ENCODE data around the gene CD300LB.
A peak's percentile ranks its signal among the peaks of the same experiment; 100 is the strongest.

Gene CD300LB

DNA sequence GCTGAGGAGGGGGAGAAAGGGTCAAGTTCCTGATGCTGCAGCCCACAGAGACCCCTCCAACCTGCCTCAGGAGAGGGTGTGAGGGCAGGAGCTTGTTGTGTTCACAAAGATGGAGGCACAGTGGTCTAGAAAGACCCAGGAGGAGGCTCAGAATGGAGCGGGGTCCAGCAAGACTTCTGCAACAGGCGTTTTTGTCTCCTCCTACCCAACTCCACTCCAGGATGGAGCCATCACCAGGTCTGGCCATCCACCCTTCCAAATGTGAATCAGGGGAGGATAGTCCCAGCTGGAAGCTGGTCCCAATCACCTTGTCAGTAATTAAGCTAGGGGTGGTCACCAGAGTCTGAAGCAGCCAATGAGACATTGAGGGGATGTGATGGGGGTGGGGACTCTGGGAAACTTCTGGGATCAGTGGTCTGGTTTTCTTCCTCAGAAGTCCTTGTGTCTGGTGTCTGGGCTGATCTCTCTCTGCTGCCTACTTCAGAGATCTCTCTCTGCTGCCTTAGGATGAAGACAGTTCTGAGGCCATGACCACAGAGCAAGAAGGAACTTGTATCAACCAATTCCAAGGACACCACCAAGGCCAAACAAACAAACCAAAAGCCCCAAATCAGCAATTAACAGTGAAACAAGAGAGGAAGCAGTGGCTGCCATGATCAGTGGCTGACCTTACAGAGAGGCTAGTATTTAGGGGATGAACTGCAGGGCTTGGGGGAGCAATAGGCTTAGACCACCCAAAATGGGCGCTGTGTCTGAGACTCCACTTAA is 14.5 kb downstream of the CD300LB start:
- intact Hi-C loops (cut with DNase I; ENCODE audit: low total_unique reads): no loop called here
- peak in 1 of 2 donors; percentile 44 for DNase-seq
- H3K27me3 ChIP-seq: peaks cover 0 to 12% of the 10 kb centered on the region in 2 donors

DNA sequence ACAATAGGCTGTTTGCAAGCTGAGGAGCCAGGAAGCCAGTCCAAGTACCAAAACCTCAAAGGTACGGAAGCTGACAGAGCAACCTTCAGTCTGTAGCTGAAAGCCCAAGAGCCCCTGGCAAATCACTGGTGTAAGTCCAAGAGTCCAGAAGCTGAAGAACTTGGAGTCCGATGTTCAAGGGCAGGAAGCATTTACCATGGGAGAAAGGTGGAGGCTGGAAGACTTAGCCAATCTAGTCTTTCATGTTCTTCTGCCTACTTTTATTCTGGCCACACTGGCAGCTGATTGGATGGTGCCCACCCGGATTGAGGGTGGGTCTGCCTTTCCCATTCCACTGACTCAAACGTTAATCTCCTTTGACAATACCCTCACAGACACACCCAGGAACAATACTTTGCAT is 15.3 kb downstream of the CD300LB start:
- H3K9me3 ChIP-seq: no peaks in the 10 kb centered on the region
- no peak overlapping the region for H3K4me3 ChIP-seq
- TF ChIP-seq, protein P1, sequence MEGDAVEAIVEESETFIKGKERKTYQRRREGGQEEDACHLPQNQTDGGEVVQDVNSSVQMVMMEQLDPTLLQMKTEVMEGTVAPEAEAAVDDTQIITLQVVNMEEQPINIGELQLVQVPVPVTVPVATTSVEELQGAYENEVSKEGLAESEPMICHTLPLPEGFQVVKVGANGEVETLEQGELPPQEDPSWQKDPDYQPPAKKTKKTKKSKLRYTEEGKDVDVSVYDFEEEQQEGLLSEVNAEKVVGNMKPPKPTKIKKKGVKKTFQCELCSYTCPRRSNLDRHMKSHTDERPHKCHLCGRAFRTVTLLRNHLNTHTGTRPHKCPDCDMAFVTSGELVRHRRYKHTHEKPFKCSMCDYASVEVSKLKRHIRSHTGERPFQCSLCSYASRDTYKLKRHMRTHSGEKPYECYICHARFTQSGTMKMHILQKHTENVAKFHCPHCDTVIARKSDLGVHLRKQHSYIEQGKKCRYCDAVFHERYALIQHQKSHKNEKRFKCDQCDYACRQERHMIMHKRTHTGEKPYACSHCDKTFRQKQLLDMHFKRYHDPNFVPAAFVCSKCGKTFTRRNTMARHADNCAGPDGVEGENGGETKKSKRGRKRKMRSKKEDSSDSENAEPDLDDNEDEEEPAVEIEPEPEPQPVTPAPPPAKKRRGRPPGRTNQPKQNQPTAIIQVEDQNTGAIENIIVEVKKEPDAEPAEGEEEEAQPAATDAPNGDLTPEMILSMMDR (IDR thresholded peaks at IDR 0.05): no peak
- no peak overlapping the region for H3K27ac ChIP-seq
- peaks cover 0 to 12% of the 10 kb centered on the region in 2 donors for H3K27me3 ChIP-seq
- H3K4me1 ChIP-seq: no peaks in the 10 kb centered on the region
- DNase-seq: no peak
- no peaks in the 10 kb centered on the region for H3K36me3 ChIP-seq
- intact Hi-C loops (cut with DNase I; ENCODE audit: low total_unique reads): no loop called here

More for the DNA sequence above, 14.5 kb downstream of the CD300LB start:
- Histone ChIP-seq H3K27ac (no peak overlapping the region), H3K36me3 (no peaks in the 10 kb centered on the region), H3K4me1 (no peaks in the 10 kb centered on the region), H3K9me3 (no peaks in the 10 kb centered on the region), H3K4me3 (no peak overlapping the region)
- TF ChIP-seq, protein P1 (IDR thresholded peaks at IDR 0.05): no peak

DNA sequence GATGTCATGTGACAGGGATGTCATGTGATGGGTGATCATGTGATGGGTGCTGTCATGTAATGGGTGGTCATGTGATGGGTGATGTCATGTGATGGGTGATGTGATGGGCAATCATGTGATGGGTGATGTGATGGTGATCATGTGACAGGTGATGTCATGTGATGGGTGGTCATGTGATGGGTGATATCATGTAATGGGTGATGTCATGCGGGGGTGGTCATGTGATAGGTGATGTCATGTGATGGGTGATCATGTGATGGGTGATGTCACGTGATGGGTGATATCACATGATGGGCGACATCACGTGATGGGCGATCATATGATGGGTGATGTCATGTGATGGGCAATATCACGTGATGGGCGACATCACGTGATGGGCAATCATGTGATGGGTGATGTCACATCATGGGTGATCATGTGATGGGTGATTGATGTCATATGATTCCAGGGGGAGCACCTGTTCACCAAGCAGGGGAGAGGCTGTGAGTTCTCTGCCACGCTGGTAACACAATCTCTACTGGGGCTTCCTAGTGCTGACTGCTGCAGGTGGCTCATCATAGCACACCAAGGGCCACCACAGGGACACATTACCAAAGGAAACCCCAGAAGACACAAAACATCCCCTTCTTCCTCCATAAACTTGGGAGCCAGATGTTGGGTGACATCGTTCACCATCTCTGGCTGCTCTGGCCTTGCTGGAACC is 16.5 kb downstream of the CD300LB start:
- intact Hi-C loops (cut with DNase I; ENCODE audit: low total_unique reads): no loop called here
- Histone ChIP-seq H3K36me3 (no peaks in the 10 kb centered on the region), H3K9me3 (no peaks in the 10 kb centered on the region), H3K4me3 (no peak overlapping the region), H3K4me1 (no peaks in the 10 kb centered on the region), H3K27ac (no peak overlapping the region), H3K27me3 (peaks cover 0 to 12% of the 10 kb centered on the region in 2 donors)
- peak in 1 of 2 donors; percentile 28 for DNase-seq
- TF ChIP-seq, protein P1 (IDR thresholded peaks at IDR 0.05): no peak

DNA sequence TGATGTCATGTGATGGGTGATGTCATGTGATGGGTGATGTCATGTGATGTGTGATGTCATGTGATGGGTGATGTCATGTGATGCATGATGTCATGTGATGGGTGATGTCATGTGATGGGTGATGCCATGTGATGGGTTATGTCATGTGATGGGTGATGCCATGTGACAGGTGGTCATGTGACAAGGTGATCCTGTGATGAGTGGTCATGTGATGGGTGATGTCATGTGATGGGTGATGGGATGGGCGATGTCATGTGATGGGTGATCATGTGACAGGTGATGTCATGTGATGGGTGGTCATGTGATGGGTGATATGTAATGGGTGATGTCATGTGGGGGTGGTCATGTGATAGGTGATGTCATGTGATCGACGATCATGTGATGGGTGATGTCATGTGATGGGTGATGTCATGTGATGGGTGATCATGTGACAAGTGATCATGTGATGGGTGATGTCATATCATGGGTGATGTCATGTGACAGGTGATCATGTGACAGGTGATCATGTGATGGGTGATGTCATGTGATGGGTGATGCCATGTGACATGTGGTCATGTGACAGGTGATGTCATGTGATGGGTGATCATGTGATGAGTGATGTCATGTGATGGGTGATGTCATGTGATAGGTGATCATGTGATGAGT is 17.2 kb downstream of the CD300LB start:
- no peak overlapping the region for H3K27ac ChIP-seq
- intact Hi-C loops (cut with DNase I; ENCODE audit: low total_unique reads): no loop called here
- no peak overlapping the region for H3K4me3 ChIP-seq
- no peaks in the 10 kb centered on the region for H3K9me3 ChIP-seq
- no peaks in the 10 kb centered on the region for H3K4me1 ChIP-seq
- DNase-seq: peak in 1 of 2 donors; percentile 38
- H3K27me3 ChIP-seq: peaks cover 0 to 12% of the 10 kb centered on the region in 2 donors
- TF ChIP-seq, protein P1 (IDR thresholded peaks at IDR 0.05): no peak
- H3K36me3 ChIP-seq: no peaks in the 10 kb centered on the region

DNA sequence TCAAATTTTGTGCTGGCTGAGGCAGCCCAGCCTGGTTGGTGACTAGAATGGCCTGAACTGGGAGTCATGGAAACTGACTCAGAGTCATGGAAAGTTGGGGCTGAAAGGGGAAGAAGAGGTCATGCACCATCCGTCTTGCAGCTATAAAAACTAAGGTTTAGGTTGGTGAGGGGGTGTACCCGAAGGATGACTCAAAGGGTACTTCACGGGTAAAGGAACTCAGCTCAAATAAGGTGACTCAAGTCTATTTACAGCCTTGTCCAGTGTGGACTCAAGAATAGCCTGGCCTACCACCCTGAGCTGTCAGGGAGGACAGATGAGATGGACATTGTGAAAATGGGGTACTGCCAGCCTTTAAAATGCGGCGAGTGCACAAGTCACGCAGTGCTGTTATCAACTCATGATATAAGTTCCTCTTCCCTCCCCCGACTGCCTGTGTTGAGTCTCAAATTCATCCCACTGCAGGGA is 18.6 kb downstream of the CD300LB start:
- TF ChIP-seq, protein P1 (IDR thresholded peaks at IDR 0.05): no peak
- Histone ChIP-seq H3K27me3 (peaks cover 0 to 12% of the 10 kb centered on the region in 2 donors), H3K4me3 (no peak overlapping the region), H3K9me3 (no peaks in the 10 kb centered on the region), H3K36me3 (no peaks in the 10 kb centered on the region), H3K4me1 (no peaks in the 10 kb centered on the region), H3K27ac (no peak overlapping the region)
- intact Hi-C loops (cut with DNase I; ENCODE audit: low total_unique reads): no loop called here
- DNase-seq: no peak

Data from tibial artery (tissue), 4 donors.